WTC11 (cell line): Measurements from ENCODE around the gene YIF1B. TPM values are rescaled to one million over a fixed set of nuclear protein-coding genes. Genes with fewer than 3 reads are reported as not detected.

Experiments used
- ATAC-seq: fragments of 200-7000 bp; cut with Tn5 transposase; 2 replicates; pipeline ENCODE4 v1.10.0; 2021; ENCODE audit warnings: mild to moderate bottlenecking, moderate library complexity
- CTCF ChIA-PET: fragments of 300-600 bp; sonication (Branson Sonifier 250); formaldehyde crosslinking; loops from one replicate; lab custom pipeline; 2021; ENCODE audit warnings: antibody characterized with exemption; lab: Charles Lee
- POLR2A ChIA-PET: fragments of 350-600 bp; sonication (Branson Sonifier 250); formaldehyde crosslinking; loops from one replicate; lab custom pipeline; 2021; ENCODE audit warnings: antibody characterized with exemption; lab: Charles Lee
- DNase-seq: peaks from one replicate; pipeline ENCODE4 v3.0.0; 2021; ENCODE audit warnings: low spot score
- H3K27ac Mint-ChIP-seq: 2 replicates; pipeline ENCODE4 v1.8.0; 2021; ENCODE audit warnings: mixed read lengths
- H3K27me3 Mint-ChIP-seq: 2 replicates; pipeline ENCODE4 v1.8.0; 2021; ENCODE audit warnings: low read depth, mild to moderate bottlenecking, moderate library complexity, mixed read lengths
- H3K36me3 Mint-ChIP-seq: 2 replicates; pipeline ENCODE4 v1.8.0; 2021; ENCODE audit warnings: mixed read lengths
- H3K4me1 Mint-ChIP-seq: 2 replicates; pipeline ENCODE4 v1.8.0; 2022; ENCODE audit warnings: mixed read lengths
- H3K4me3 Mint-ChIP-seq: 2 replicates; pipeline ENCODE4 v1.8.0; 2021; ENCODE audit warnings: mild to moderate bottlenecking, moderate library complexity, mixed read lengths
- H3K9me3 Mint-ChIP-seq: 2 replicates; pipeline ENCODE4 v1.8.0; 2021; ENCODE audit warnings: mixed read lengths
- CBFB ChIP-seq: sonication (generic); formaldehyde crosslinking; IDR thresholded peaks from 2 replicates; pipeline ENCODE4 v1.8.1; 2022; ENCODE audit warnings: mild to moderate bottlenecking, low read depth, missing genetic modification reagents
- CREB1 ChIP-seq: sonication (generic); formaldehyde crosslinking; IDR thresholded peaks from 2 replicates; pipeline ENCODE4 v1.8.0; 2023; ENCODE audit warnings: mild to moderate bottlenecking, missing genetic modification reagents
- EMX1 ChIP-seq: fragments of 250-450 bp; sonication (Bioruptor Pico); IDR thresholded peaks from 2 replicates; pipeline ENCODE4 v1.8.0; 2021; ENCODE audit warnings: mild to moderate bottlenecking
- JUN ChIP-seq: sonication (generic); formaldehyde crosslinking; IDR thresholded peaks from 2 replicates; pipeline ENCODE4 v1.8.0; 2023; ENCODE audit warnings: mild to moderate bottlenecking, missing genetic modification reagents
- NFATC4 ChIP-seq: fragments of 250-450 bp; sonication (Bioruptor Pico); IDR thresholded peaks from 2 replicates; pipeline ENCODE4 v1.9.0; 2021; ENCODE audit warnings: mild to moderate bottlenecking
- ZBTB21 ChIP-seq: sonication (generic); formaldehyde crosslinking; IDR thresholded peaks from 2 replicates; pipeline ENCODE4 v1.8.1; 2023; ENCODE audit warnings: mild to moderate bottlenecking, missing genetic modification reagents, borderline replicate concordance
- ZNF263 ChIP-seq: sonication (generic); formaldehyde crosslinking; IDR thresholded peaks from 2 replicates; pipeline ENCODE4 v1.8.1; 2022; ENCODE audit warnings: low read depth, mild to moderate bottlenecking, moderate library complexity, missing genetic modification reagents
- total RNA-seq: library from RNA; stranded (reverse); gene quantifications from 3 replicates; pipeline ENCODE4 v1.2.3, GENCODE V29; 2021
- TF ChIP-seq, protein P1 (sequence below): fragments of 250-450 bp; sonication (Bioruptor Pico); conservative IDR thresholded peaks from 2 replicates; pipeline ENCODE4 v1.9.0; 2021; ENCODE audit warnings: mild to moderate bottlenecking
- TF ChIP-seq, protein P2 (sequence below): fragments of 200-600 bp; IDR thresholded peaks from 2 replicates; pipeline ENCODE4 v1.8.0; 2022; ENCODE audit warnings: antibody characterized with exemption
- TF ChIP-seq, protein P3 (sequence below): sonication (generic); formaldehyde crosslinking; IDR thresholded peaks from 2 replicates; pipeline ENCODE4 v1.8.0; 2023; ENCODE audit warnings: mild to moderate bottlenecking, missing genetic modification reagents
- TF ChIP-seq, protein P4 (sequence below): sonication (generic); formaldehyde crosslinking; IDR thresholded peaks from 2 replicates; pipeline ENCODE4 v1.8.1; 2023; ENCODE audit warnings: mild to moderate bottlenecking, missing genetic modification reagents
- TF ChIP-seq, protein P5 (sequence below): fragments of 250-450 bp; sonication (Bioruptor Pico); IDR thresholded peaks from 2 replicates; pipeline ENCODE4 v1.9.0; 2021; ENCODE audit warnings: mild to moderate bottlenecking
- TF ChIP-seq, protein P6 (sequence below): fragments of 250-450 bp; sonication (Bioruptor Pico); IDR thresholded peaks from 2 replicates; pipeline ENCODE4 v1.9.0; 2021; ENCODE audit warnings: mild to moderate bottlenecking
- TF ChIP-seq, protein P7 (sequence below): sonication (generic); formaldehyde crosslinking; IDR thresholded peaks from 2 replicates; pipeline ENCODE4 v1.8.1; 2023; ENCODE audit warnings: mild to moderate bottlenecking, missing genetic modification reagents, moderate library complexity

YIF1B gene
- total RNA-seq, 1 experiment from 2014 or later: 83.3 TPM

DNA sequence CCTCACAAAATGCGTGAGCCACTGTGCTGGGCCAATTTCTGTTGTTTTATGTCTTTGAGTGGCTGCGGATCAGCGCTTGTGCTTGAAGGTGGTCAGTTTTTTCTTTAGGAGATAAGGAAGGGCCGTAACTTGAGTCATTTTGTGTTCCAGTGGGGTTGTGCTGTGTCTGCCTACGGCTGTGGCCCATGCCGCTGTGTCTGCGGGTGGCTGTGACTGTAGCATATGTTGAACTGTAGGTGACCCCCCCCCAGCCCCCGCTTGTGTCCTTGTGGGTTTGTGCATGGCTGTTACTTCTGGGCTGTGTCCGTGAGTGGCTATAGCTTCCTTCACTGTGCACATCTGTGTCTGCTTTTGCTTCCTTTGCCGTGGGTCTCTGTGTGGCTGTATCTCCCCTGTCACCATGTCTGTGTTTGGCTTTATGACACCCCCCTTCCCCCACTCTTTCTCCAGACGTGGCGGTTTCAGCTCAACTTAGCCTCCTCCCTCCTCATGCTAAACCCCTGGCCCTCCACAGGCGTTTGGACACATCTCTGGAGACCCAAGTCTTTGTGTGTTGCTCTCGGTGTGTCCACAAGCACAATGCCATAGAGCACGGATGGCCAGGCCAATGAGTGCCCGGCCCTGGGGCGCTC is 60.2 kb downstream of the YIF1B start (continued):
- TF ChIP-seq, protein P1, sequence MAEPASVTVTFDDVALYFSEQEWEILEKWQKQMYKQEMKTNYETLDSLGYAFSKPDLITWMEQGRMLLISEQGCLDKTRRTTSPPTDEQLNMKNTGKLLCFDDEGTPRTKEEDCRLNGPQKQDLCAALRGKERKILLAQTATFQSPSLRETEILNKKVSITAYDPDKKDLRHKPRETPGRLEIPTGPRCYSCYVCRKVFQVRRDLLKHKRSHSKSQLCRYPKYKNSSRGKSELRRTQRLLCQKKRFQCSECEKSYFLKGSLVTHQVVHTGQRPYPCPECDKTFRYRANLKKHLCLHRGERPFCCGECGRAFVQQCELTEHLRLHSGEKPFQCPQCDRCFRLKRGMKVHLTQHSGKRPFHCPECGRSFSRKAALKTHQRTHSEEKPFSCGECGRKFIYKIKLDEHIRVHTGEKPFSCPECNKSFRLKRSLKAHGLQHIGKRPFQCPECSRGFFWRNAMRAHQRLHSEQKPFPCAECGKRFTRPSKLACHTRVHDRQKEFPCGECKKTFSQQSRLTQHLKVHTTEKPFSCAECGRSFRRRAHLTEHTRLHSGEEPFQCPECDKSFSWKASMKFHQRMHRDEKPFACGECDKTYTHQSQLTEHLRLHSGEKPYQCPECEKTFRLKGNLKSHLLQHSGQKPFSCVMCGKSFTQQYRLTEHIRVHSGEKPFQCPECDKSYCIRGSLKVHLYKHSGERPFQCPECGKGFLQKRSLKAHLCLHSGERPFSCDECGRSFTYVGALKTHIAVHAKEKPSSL: no peak

DNA sequence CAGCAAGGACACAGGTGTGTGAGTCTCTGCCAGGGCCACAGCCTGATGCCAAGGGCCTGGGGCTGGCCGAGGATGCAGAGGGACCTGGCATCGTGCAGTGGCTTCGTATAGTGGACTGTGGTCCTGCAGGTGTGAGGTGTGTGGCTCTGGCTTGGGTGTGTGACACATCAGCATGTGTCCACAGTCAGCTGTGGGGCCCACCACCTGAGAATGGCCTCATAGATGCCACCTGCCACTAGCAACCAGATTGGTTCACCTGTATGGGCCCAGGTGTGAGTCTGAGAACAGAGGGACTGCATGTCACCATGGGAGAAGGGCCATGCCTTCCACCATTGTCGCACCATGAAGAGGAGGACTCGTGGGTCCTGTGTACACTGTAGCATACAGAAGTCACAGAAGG is 62.0 kb downstream of the YIF1B start:
- no peak for DNase-seq
- H3K4me3 Mint-ChIP-seq: no peak overlapping the region
- H3K27ac Mint-ChIP-seq: peak overlapping the region; percentile 76; the same call in 1 of the 2 replicates
- ATAC-seq: no peak
- ChIA-PET POLR2A (interaction anchor here (3.3 kb wide), 1 partner anchor 10 kb away, joined by 20 read pairs; the partner anchor contains the start of gene SPINT2), CTCF (interaction anchor here (1.2 to 2.9 kb wide), 3 partner anchors 11 to 134 kb away, joined by 3 to 20 read pairs (median 14); partner anchors contain the start of genes CATSPERG and GGN)
- TF ChIP-seq, protein P2, sequence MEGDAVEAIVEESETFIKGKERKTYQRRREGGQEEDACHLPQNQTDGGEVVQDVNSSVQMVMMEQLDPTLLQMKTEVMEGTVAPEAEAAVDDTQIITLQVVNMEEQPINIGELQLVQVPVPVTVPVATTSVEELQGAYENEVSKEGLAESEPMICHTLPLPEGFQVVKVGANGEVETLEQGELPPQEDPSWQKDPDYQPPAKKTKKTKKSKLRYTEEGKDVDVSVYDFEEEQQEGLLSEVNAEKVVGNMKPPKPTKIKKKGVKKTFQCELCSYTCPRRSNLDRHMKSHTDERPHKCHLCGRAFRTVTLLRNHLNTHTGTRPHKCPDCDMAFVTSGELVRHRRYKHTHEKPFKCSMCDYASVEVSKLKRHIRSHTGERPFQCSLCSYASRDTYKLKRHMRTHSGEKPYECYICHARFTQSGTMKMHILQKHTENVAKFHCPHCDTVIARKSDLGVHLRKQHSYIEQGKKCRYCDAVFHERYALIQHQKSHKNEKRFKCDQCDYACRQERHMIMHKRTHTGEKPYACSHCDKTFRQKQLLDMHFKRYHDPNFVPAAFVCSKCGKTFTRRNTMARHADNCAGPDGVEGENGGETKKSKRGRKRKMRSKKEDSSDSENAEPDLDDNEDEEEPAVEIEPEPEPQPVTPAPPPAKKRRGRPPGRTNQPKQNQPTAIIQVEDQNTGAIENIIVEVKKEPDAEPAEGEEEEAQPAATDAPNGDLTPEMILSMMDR: no peak
- TF ChIP-seq, protein P3, sequence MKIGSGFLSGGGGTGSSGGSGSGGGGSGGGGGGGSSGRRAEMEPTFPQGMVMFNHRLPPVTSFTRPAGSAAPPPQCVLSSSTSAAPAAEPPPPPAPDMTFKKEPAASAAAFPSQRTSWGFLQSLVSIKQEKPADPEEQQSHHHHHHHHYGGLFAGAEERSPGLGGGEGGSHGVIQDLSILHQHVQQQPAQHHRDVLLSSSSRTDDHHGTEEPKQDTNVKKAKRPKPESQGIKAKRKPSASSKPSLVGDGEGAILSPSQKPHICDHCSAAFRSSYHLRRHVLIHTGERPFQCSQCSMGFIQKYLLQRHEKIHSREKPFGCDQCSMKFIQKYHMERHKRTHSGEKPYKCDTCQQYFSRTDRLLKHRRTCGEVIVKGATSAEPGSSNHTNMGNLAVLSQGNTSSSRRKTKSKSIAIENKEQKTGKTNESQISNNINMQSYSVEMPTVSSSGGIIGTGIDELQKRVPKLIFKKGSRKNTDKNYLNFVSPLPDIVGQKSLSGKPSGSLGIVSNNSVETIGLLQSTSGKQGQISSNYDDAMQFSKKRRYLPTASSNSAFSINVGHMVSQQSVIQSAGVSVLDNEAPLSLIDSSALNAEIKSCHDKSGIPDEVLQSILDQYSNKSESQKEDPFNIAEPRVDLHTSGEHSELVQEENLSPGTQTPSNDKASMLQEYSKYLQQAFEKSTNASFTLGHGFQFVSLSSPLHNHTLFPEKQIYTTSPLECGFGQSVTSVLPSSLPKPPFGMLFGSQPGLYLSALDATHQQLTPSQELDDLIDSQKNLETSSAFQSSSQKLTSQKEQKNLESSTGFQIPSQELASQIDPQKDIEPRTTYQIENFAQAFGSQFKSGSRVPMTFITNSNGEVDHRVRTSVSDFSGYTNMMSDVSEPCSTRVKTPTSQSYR (CRISPR knock-in tag): no peak
- TF ChIP-seq CBFB (CRISPR knock-in tag) (no peak), NFATC4 (CRISPR knock-in tag) (no peak), JUN (CRISPR knock-in tag) (no peak), EMX1 (no peak), CREB1 (no peak), ZBTB21 (CRISPR knock-in tag) (no peak), ZNF263 (CRISPR knock-in tag) (no peak)
- TF ChIP-seq, protein P4, sequence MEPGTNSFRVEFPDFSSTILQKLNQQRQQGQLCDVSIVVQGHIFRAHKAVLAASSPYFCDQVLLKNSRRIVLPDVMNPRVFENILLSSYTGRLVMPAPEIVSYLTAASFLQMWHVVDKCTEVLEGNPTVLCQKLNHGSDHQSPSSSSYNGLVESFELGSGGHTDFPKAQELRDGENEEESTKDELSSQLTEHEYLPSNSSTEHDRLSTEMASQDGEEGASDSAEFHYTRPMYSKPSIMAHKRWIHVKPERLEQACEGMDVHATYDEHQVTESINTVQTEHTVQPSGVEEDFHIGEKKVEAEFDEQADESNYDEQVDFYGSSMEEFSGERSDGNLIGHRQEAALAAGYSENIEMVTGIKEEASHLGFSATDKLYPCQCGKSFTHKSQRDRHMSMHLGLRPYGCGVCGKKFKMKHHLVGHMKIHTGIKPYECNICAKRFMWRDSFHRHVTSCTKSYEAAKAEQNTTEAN (CRISPR knock-in tag): no peak
- TF ChIP-seq, protein P5, sequence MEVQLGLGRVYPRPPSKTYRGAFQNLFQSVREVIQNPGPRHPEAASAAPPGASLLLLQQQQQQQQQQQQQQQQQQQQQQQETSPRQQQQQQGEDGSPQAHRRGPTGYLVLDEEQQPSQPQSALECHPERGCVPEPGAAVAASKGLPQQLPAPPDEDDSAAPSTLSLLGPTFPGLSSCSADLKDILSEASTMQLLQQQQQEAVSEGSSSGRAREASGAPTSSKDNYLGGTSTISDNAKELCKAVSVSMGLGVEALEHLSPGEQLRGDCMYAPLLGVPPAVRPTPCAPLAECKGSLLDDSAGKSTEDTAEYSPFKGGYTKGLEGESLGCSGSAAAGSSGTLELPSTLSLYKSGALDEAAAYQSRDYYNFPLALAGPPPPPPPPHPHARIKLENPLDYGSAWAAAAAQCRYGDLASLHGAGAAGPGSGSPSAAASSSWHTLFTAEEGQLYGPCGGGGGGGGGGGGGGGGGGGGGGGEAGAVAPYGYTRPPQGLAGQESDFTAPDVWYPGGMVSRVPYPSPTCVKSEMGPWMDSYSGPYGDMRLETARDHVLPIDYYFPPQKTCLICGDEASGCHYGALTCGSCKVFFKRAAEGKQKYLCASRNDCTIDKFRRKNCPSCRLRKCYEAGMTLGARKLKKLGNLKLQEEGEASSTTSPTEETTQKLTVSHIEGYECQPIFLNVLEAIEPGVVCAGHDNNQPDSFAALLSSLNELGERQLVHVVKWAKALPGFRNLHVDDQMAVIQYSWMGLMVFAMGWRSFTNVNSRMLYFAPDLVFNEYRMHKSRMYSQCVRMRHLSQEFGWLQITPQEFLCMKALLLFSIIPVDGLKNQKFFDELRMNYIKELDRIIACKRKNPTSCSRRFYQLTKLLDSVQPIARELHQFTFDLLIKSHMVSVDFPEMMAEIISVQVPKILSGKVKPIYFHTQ (CRISPR knock-in tag): no peak
- TF ChIP-seq, protein P6, sequence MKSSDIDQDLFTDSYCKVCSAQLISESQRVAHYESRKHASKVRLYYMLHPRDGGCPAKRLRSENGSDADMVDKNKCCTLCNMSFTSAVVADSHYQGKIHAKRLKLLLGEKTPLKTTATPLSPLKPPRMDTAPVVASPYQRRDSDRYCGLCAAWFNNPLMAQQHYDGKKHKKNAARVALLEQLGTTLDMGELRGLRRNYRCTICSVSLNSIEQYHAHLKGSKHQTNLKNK (CRISPR knock-in tag): no peak
- TF ChIP-seq, protein P7, sequence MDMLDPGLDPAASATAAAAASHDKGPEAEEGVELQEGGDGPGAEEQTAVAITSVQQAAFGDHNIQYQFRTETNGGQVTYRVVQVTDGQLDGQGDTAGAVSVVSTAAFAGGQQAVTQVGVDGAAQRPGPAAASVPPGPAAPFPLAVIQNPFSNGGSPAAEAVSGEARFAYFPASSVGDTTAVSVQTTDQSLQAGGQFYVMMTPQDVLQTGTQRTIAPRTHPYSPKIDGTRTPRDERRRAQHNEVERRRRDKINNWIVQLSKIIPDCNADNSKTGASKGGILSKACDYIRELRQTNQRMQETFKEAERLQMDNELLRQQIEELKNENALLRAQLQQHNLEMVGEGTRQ (CRISPR knock-in tag): no peak
- H3K36me3 Mint-ChIP-seq: no peaks in the 10 kb centered on the region
- no peaks in the 10 kb centered on the region for H3K9me3 Mint-ChIP-seq
- peaks cover 20% of the 10 kb centered on the region for H3K27me3 Mint-ChIP-seq
- H3K4me1 Mint-ChIP-seq: peaks cover 48% of the 10 kb centered on the region

Other genes starting within 250 kb of the YIF1B start
- gene DPF1, start 91.7 kb downstream of the YIF1B start, total RNA-seq: 5.2 to 6.8 TPM (median 5.9 TPM) in 3 replicates
- gene PPP1R14A, start 59.6 kb downstream of the YIF1B start, total RNA-seq: 32.3 to 33.8 TPM (median 33.4 TPM) in 3 replicates
- 335 to 400 TPM (median 358 TPM) in 3 replicates for gene SPINT2, start 51.4 kb downstream of the YIF1B start, total RNA-seq
- gene C19orf33, start 11.7 kb downstream of the YIF1B start, total RNA-seq: 16.1 to 22.3 TPM (median 21.3 TPM) in 3 replicates
- gene KCNK6, start 3.9 kb upstream of the YIF1B start, total RNA-seq: 12.9 to 18.3 TPM (median 13.2 TPM) in 3 replicates
- 4.6 to 8.7 TPM (median 6.3 TPM) in 3 replicates for gene CATSPERG, start 19.9 kb upstream of the YIF1B start, total RNA-seq
- 156 to 167 TPM (median 160 TPM) in 3 replicates for gene PSMD8, start 58.6 kb upstream of the YIF1B start, total RNA-seq
- 2.4 to 3.1 TPM (median 2.7 TPM) in 3 replicates for gene GGN, start 72.1 kb upstream of the YIF1B start, total RNA-seq
- gene SPRED3, start 72.8 kb upstream of the YIF1B start, total RNA-seq: 5.2 to 7.3 TPM (median 7.2 TPM) in 3 replicates
- 9.7 to 12.2 TPM (median 10.2 TPM) in 3 replicates for gene FAM98C, start 87.1 kb upstream of the YIF1B start, total RNA-seq
- gene RASGRP4, start 110.3 kb upstream of the YIF1B start, total RNA-seq: 2.5 to 4.1 TPM (median 3.4 TPM) in 3 replicates
- 19.8 to 24.2 TPM (median 21.1 TPM) in 3 replicates for gene RYR1, start 117.7 kb upstream of the YIF1B start, total RNA-seq